ENCODE results near the gene TANC1. TPM values are rescaled to one million over a fixed set of nuclear protein-coding genes. Genes with fewer than 3 reads are reported as not detected.

The TANC1 gene
- total RNA-seq, 1 donor from 2014 or later = not detected

DNA sequence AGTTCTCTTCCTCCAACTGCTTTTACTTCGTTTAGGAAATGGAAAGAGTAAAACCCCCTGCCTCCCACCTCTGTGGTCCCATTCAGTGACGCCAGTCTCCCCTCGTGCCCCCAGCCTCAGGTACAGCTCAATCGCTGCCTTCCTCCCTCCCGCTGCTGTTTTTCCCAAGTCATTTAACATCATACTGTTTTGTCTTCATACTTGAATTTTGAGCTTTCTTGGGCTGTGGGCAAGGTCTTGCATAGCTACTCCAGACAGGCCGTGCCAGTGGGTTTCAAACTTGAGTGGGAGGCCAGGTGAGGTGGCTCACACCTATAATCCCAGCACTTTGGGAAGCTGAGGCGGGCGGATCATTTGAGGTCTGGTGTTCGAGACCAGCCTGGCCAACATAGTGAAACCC, 155.3 kb downstream of the TANC1 start:
- Mint-ChIP-seq H3K36me3 (ENCODE audit: low read depth) (no peaks in the 10 kb centered on the region), H3K27me3 (no peaks in the 10 kb centered on the region), H3K4me3 (no peak overlapping the region), H3K9me3 (peaks cover 3% of the 10 kb centered on the region), H3K4me1 (peaks cover 9% of the 10 kb centered on the region), H3K27ac (no peak overlapping the region)
- POLR2A ChIA-PET = no interaction called here
- CTCF ChIA-PET = interaction anchor here (1.0 kb wide), 1 partner anchor 9 kb away, joined by 4 read pairs; no protein-coding TSS in a partner anchor
- no peak for ATAC-seq (ENCODE audit: low read depth)
- no peak for TF ChIP-seq CTCF (IDR thresholded peaks at IDR 0.05)
- DNase-seq = no peak
- intact Hi-C loops (cut with micrococcal nuclease) = no loop called here

- Mint-ChIP-seq H3K36me3 (ENCODE audit: low read depth) (no peaks in the 10 kb centered on the region), H3K4me3 (no peak overlapping the region), H3K4me1 (peaks cover 9% of the 10 kb centered on the region), H3K27me3 (no peaks in the 10 kb centered on the region), H3K9me3 (peaks cover 3% of the 10 kb centered on the region), H3K27ac (no peak overlapping the region)
- no peak for TF ChIP-seq CTCF (IDR thresholded peaks at IDR 0.05)
- intact Hi-C loops (cut with micrococcal nuclease) = no loop called here
- ATAC-seq (ENCODE audit: low read depth) (no peak), DNase-seq (no peak)
- POLR2A ChIA-PET = no interaction called here
- CTCF ChIA-PET = interaction anchor here (1.0 kb wide), 1 partner anchor 10 kb away, joined by 4 read pairs; no protein-coding TSS in a partner anchor
These were observed 156.0 kb downstream of the TANC1 start for GRCh38 chr2:159124441-159124911.

DNA sequence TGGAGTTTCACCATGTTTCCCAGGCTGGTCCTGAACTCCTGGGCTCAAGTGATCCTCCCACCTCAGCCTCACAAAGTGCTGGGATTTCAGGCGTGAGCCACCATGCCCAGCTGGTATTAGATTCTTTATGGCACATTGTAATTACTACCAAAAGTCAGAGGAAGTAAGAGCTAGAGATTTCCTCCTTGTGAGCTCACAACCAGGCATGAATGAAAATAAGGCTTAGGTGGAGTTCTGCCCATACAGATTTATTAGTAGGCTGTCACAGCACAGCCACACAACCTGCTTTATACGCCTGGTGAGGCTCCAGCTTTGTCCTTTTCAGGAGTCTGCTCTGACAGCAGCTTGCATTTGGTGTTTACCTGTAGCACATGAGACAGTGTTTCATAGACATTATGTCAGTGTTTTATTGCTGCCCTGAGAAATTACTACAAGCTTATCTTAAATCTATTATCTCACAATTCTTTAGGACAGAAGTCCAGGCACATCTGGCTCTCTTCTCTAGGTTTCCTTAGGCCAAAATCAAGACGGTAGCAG, 156.6 kb downstream of the TANC1 start:
- ATAC-seq (ENCODE audit: low read depth) = no peak
- POLR2A ChIA-PET = no interaction called here

DNA sequence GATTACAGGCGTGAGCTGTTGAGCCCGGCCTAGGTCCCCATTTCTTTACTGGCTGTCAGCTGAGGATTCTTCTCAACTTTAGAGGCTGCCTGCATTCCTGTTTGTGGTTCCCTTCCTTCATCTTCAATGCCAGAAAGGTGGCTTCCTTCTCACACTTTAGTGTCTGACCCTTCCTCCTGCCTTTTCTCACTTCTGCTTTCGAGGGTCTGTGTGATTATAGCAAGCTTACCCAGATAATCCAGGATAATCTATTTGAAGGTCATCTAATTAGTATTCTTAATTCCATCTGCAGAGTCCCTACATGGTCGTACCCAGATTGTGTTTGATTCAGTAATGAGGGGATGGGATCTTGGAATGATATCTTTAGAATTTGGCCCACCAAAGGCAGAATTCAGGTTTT, 157.4 kb downstream of the TANC1 start:
- no peak for ATAC-seq (ENCODE audit: low read depth)
- intact Hi-C loops (cut with micrococcal nuclease) = no loop called here
- H3K4me1 Mint-ChIP-seq = peaks cover 9% of the 10 kb centered on the region
- H3K27ac Mint-ChIP-seq = no peak overlapping the region
- peaks cover 3% of the 10 kb centered on the region for H3K9me3 Mint-ChIP-seq
- no peaks in the 10 kb centered on the region for H3K27me3 Mint-ChIP-seq
- no peak for TF ChIP-seq CTCF (IDR thresholded peaks at IDR 0.05)
- ChIA-PET CTCF (interaction anchor here (1.2 kb wide), 1 partner anchor 10 kb away, joined by 4 read pairs; no protein-coding TSS in a partner anchor), POLR2A (no interaction called here)
- H3K36me3 Mint-ChIP-seq (ENCODE audit: low read depth) = no peaks in the 10 kb centered on the region
- H3K4me3 Mint-ChIP-seq = no peak overlapping the region
- DNase-seq = no peak

More for the DNA sequence above, 156.6 kb downstream of the TANC1 start:
- peaks cover 9% of the 10 kb centered on the region for H3K4me1 Mint-ChIP-seq
- H3K27ac Mint-ChIP-seq = no peak overlapping the region
- intact Hi-C loops (cut with micrococcal nuclease) = no loop called here
- no peak overlapping the region for H3K4me3 Mint-ChIP-seq
- DNase-seq = no peak
- peaks cover 3% of the 10 kb centered on the region for H3K9me3 Mint-ChIP-seq
- no peaks in the 10 kb centered on the region for H3K36me3 Mint-ChIP-seq (ENCODE audit: low read depth)
- CTCF ChIA-PET = no interaction called here
- TF ChIP-seq CTCF (IDR thresholded peaks at IDR 0.05) = no peak
- no peaks in the 10 kb centered on the region for H3K27me3 Mint-ChIP-seq

DNA sequence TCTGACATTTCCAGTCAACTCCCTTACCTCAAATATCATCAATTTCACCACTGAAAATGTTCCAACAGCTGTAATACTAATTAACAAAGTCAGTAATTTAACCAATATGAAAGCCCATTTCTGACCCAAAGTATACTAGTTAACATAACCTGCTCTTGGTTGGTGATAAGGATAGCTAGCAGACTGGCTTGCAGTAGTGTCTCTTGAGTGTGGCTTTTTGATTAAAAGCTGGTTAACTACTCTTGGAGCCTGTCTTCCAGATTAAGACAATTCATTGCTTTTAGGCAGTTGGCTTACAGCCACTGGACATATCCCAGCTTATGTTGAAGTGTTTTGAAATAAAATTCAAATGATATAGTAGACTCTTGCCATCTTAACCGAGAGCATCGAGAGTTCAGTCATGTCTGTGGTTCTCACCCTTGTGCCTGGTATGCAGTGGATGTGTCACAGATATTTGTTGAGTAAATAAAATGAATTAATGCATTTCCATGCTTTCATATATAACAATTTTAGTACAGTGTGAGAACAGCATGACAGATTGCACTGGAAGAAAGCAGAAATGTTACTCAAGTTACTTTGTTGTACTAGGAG, 158.1 kb downstream of the TANC1 start:
- H3K9me3 Mint-ChIP-seq = peaks cover 3% of the 10 kb centered on the region
- DNase-seq (no peak), ATAC-seq (ENCODE audit: low read depth) (no peak)
- TF ChIP-seq CTCF (IDR thresholded peaks at IDR 0.05) = no peak
- no peak overlapping the region for H3K27ac Mint-ChIP-seq
- intact Hi-C loops (cut with micrococcal nuclease) = no loop called here
- CTCF ChIA-PET = interaction anchor here (1.2 kb wide), 1 partner anchor 10 kb away, joined by 4 read pairs; no protein-coding TSS in a partner anchor
- H3K4me1 Mint-ChIP-seq = peaks cover 9% of the 10 kb centered on the region
- no peaks in the 10 kb centered on the region for H3K36me3 Mint-ChIP-seq (ENCODE audit: low read depth)
- POLR2A ChIA-PET = no interaction called here
- H3K4me3 Mint-ChIP-seq = no peak overlapping the region
- no peaks in the 10 kb centered on the region for H3K27me3 Mint-ChIP-seq

Data from activated B cell treated with CpG ODN at 0.5 μM for 24 hours (primary cell).